AG08396 (cell line): Measurements from ENCODE around the gene DDX19B.
"Not testable (repeated sequence)": the region's sequence is repeated elsewhere in the genome, so short reads cannot be mapped to it uniquely, and the experiment has no call there.

Experiments used
- DNase-seq: peaks from one replicate; pipeline ENCODE4 v3.0.0; 2012; ENCODE audit warnings: low spot score, mixed read lengths

The DDX19B gene

GRCh38 chr16:70287304-70287971 is 11.5 kb upstream of the DDX19B start:
- DNase-seq = not testable (repeated sequence)

GRCh38 chr16:70289229-70290094 is 9.5 kb upstream of the DDX19B start, which contains the start of gene AARS1:
Gene AARS1, minus strand, starts transcription at chr16:70289506. Its CDS starts 6,743 bp downstream, at chr16:70282763.
- DNase-seq = peak; percentile 98

GRCh38 chr16:70290949-70291519 is 8.0 kb upstream of the DDX19B start:
- DNase-seq = no peak

GRCh38 chr16:70292148-70292547 is 6.8 kb upstream of the DDX19B start:
- not testable (repeated sequence) for DNase-seq

- no peak for DNase-seq
Measured at GRCh38 chr16:70294385-70295025, 4.5 kb upstream of the DDX19B start.

- no peak for DNase-seq
Measured at GRCh38 chr16:70295634-70296033, 3.4 kb upstream of the DDX19B start.

GRCh38 chr16:70301121-70301520 is 2.1 kb downstream of the DDX19B start:
- DNase-seq = no peak

GRCh38 chr16:70302745-70303144 is 3.8 kb downstream of the DDX19B start:
- DNase-seq = no peak

GRCh38 chr16:70304892-70305448 is 6.0 kb downstream of the DDX19B start:
- DNase-seq = no peak

- DNase-seq = no peak
Measured at GRCh38 chr16:70306880-70307279, 7.9 kb downstream of the DDX19B start.

GRCh38 chr16:70307726-70308125 is 8.7 kb downstream of the DDX19B start:
- DNase-seq = not testable (repeated sequence)

GRCh38 chr16:70320121-70320520 is 21.1 kb downstream of the DDX19B start:
- no peak for DNase-seq

GRCh38 chr16:70324998-70325747 is 26.2 kb downstream of the DDX19B start:
- no peak for DNase-seq

- no peak for DNase-seq
Measured at GRCh38 chr16:70331091-70331490, 32.1 kb downstream of the DDX19B start.

- no peak for DNase-seq
Measured at GRCh38 chr16:70331588-70332358, 32.8 kb downstream of the DDX19B start.

GRCh38 chr16:70332728-70333127 is 33.7 kb downstream of the DDX19B start:
- not testable (repeated sequence) for DNase-seq

GRCh38 chr16:70337814-70338213 is 38.8 kb downstream of the DDX19B start:
- DNase-seq = no peak

GRCh38 chr16:70341600-70341999 is 42.6 kb downstream of the DDX19B start:
- no peak for DNase-seq

GRCh38 chr16:70342016-70342415 is 43.0 kb downstream of the DDX19B start:
- DNase-seq = no peak

- no peak for DNase-seq
Measured at GRCh38 chr16:70345840-70346239, 46.9 kb downstream of the DDX19B start.

- no peak for DNase-seq
Measured at GRCh38 chr16:70348991-70349390, 50.0 kb downstream of the DDX19B start.
